ENCODE data around the gene MAPRE2.

The MAPRE2 gene

DNA sequence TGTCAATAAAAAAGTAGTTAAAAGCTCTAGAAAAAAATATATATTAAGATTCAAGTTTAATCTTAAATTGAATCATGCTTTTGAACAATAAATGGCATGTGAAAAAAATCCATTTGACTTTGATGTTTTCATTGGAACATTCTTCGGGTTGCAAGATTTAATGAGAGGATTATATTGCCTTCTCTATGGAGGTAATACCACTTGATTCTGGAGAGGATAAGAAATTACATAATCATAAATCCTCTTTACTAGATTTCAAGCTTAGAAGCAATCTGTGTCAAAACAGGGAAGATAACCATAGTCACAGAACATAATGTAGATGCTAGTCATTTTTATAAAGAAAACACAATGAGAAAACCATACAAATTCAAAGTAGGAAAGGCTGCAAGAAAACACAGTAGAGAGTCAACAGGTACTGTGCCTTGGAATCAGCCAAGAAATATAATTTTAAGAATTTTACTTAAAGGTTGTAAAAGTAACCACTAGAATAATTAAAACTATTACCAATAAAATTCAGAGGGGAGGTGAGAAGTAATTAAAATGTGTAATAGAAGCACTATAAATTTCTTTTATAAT, 18.7 kb upstream of the MAPRE2 start:
- Histone ChIP-seq H3K79me2 (ENCODE audit: insufficient read depth, low read length) (no peaks in the 10 kb centered on the region), H3F3A (ENCODE audit: insufficient read depth, low read length) (no peaks in the 10 kb centered on the region), H3K4me2 (ENCODE audit: low read length) (no peak overlapping the region), H3K27me3 (ENCODE audit: insufficient read depth, low read length) (no peaks in the 10 kb centered on the region), H3K27ac (ENCODE audit: low read depth, low read length, poor library complexity, severe bottlenecking) (no peak overlapping the region), H3K4me3 (ENCODE audit: low read depth, low read length, poor library complexity, severe bottlenecking) (no peak overlapping the region), H3K36me3 (ENCODE audit: insufficient read depth, low read length) (no peaks in the 10 kb centered on the region), H3K9ac (ENCODE audit: low read length) (no peak overlapping the region), H3K4me1 (ENCODE audit: insufficient read depth, low read length, severe bottlenecking) (peaks cover 4% of the 10 kb centered on the region), H3K9me3 (ENCODE audit: low read length) (no peaks in the 10 kb centered on the region), H3K9me2 (ENCODE audit: low read depth, low read length) (no peaks in the 10 kb centered on the region), H4K20me1 (ENCODE audit: insufficient read depth, low read length) (no peaks in the 10 kb centered on the region), H2AFZ (ENCODE audit: low read length) (no peak overlapping the region)
- TF ChIP-seq EZH2 (IDR thresholded peaks at IDR 0.05; ENCODE audit: borderline replicate concordance, low read length), result no peak
- TF ChIP-seq, protein P1, sequence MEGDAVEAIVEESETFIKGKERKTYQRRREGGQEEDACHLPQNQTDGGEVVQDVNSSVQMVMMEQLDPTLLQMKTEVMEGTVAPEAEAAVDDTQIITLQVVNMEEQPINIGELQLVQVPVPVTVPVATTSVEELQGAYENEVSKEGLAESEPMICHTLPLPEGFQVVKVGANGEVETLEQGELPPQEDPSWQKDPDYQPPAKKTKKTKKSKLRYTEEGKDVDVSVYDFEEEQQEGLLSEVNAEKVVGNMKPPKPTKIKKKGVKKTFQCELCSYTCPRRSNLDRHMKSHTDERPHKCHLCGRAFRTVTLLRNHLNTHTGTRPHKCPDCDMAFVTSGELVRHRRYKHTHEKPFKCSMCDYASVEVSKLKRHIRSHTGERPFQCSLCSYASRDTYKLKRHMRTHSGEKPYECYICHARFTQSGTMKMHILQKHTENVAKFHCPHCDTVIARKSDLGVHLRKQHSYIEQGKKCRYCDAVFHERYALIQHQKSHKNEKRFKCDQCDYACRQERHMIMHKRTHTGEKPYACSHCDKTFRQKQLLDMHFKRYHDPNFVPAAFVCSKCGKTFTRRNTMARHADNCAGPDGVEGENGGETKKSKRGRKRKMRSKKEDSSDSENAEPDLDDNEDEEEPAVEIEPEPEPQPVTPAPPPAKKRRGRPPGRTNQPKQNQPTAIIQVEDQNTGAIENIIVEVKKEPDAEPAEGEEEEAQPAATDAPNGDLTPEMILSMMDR (IDR thresholded peaks at IDR 0.05; ENCODE audit: low read length), result no peak

DNA sequence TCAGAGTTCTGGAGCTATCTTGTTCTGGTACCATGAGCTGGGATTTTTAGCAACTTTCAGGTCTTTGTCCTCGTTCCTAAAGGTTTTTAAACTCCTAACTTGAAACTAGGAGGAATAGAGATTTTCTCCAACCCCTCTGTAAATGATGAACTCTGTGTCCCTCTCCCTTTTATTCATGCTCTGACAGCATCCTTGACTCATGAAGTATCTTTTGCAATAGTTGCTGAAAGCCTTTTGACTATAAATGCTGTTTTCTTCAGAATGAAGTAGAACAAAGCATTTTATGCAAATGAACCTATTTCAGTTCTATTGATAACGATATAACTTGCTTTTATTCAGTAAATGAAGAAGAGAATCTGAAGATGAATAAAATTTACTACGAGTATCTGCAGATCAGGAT, 17.0 kb upstream of the MAPRE2 start:
- no peaks in the 10 kb centered on the region for H3F3A ChIP-seq (ENCODE audit: insufficient read depth, low read length)
- H4K20me1 ChIP-seq (ENCODE audit: insufficient read depth, low read length), result no peaks in the 10 kb centered on the region
- H3K9me2 ChIP-seq (ENCODE audit: low read depth, low read length), result no peaks in the 10 kb centered on the region
- TF ChIP-seq, protein P1 (IDR thresholded peaks at IDR 0.05; ENCODE audit: low read length), result no peak
- no peak overlapping the region for H2AFZ ChIP-seq (ENCODE audit: low read length)
- no peak overlapping the region for H3K9ac ChIP-seq (ENCODE audit: low read length)
- H3K79me2 ChIP-seq (ENCODE audit: insufficient read depth, low read length), result no peaks in the 10 kb centered on the region
- no peaks in the 10 kb centered on the region for H3K27me3 ChIP-seq (ENCODE audit: insufficient read depth, low read length)
- no peak overlapping the region for H3K4me3 ChIP-seq (ENCODE audit: low read depth, low read length, poor library complexity, severe bottlenecking)
- H3K27ac ChIP-seq (ENCODE audit: low read depth, low read length, poor library complexity, severe bottlenecking), result no peak overlapping the region
- no peaks in the 10 kb centered on the region for H3K9me3 ChIP-seq (ENCODE audit: low read length)
- no peak overlapping the region for H3K4me2 ChIP-seq (ENCODE audit: low read length)
- H3K4me1 ChIP-seq (ENCODE audit: insufficient read depth, low read length, severe bottlenecking), result peaks cover 8% of the 10 kb centered on the region
- H3K36me3 ChIP-seq (ENCODE audit: insufficient read depth, low read length), result no peaks in the 10 kb centered on the region

DNA sequence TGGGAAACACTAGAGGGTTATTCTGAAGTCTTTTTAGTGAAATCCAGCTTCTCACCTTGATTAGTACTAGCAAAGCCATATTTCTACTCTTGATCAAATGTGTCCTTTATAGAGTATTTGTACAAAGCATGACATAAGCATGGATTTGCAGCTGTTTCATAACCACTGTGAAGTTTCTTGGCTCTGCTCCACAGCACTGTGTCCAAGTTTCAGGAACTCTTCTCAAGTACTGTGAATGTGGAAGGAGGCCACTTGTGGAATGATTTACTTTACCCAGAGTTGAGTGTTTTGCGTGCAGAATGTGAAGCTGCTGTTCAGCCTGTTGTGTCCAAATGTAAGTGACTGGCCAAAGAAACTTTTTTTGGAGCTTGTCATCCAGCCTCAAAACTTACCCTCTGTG, 16.2 kb upstream of the MAPRE2 start:
- Histone ChIP-seq H2AFZ (ENCODE audit: low read length) (no peak overlapping the region), H3K27ac (ENCODE audit: low read depth, low read length, poor library complexity, severe bottlenecking) (no peak overlapping the region), H3K27me3 (ENCODE audit: insufficient read depth, low read length) (no peaks in the 10 kb centered on the region), H3K4me2 (ENCODE audit: low read length) (no peak overlapping the region), H3K9me2 (ENCODE audit: low read depth, low read length) (no peaks in the 10 kb centered on the region), H3K9me3 (ENCODE audit: low read length) (no peaks in the 10 kb centered on the region), H3K9ac (ENCODE audit: low read length) (no peak overlapping the region), H4K20me1 (ENCODE audit: insufficient read depth, low read length) (no peaks in the 10 kb centered on the region), H3K79me2 (ENCODE audit: insufficient read depth, low read length) (no peaks in the 10 kb centered on the region), H3K4me3 (ENCODE audit: low read depth, low read length, poor library complexity, severe bottlenecking) (no peak overlapping the region), H3F3A (ENCODE audit: insufficient read depth, low read length) (no peaks in the 10 kb centered on the region), H3K4me1 (ENCODE audit: insufficient read depth, low read length, severe bottlenecking) (peaks cover 15% of the 10 kb centered on the region), H3K36me3 (ENCODE audit: insufficient read depth, low read length) (no peaks in the 10 kb centered on the region)
- TF ChIP-seq, protein P1 (IDR thresholded peaks at IDR 0.05; ENCODE audit: low read length), result no peak
- no peak for TF ChIP-seq EZH2 (IDR thresholded peaks at IDR 0.05; ENCODE audit: borderline replicate concordance, low read length)

Data from OCI-LY1 (cell line).